Body of pancreas (tissue), 4 donors: ENCODE data around the gene C3orf85.

Experiments
- POLR2A ChIP-seq, 3 donors: fragments of 450-650 bp; IDR thresholded peaks; one replicate each; pipeline ENCODE4 v1.6.1; 2016; ENCODE audit warnings: antibody characterized with exemption in 3 of 3, mild to moderate bottlenecking in 2 of 3
- TF ChIP-seq, protein P1 (sequence below), 7 experiments: fragments of 450-650 bp in 4 of 7; fragments of 200-600 bp in 3 of 7; sonication (generic) in 3 of 7; IDR thresholded peaks; one replicate each; pipeline ENCODE4 v1.5.1; 2016 to 2019; ENCODE audit warnings: antibody characterized with exemption in 7 of 7

GRCh38 chr3:109140318-109140717, 3.8 kb downstream of the C3orf85 start:
- TF ChIP-seq, protein P1, sequence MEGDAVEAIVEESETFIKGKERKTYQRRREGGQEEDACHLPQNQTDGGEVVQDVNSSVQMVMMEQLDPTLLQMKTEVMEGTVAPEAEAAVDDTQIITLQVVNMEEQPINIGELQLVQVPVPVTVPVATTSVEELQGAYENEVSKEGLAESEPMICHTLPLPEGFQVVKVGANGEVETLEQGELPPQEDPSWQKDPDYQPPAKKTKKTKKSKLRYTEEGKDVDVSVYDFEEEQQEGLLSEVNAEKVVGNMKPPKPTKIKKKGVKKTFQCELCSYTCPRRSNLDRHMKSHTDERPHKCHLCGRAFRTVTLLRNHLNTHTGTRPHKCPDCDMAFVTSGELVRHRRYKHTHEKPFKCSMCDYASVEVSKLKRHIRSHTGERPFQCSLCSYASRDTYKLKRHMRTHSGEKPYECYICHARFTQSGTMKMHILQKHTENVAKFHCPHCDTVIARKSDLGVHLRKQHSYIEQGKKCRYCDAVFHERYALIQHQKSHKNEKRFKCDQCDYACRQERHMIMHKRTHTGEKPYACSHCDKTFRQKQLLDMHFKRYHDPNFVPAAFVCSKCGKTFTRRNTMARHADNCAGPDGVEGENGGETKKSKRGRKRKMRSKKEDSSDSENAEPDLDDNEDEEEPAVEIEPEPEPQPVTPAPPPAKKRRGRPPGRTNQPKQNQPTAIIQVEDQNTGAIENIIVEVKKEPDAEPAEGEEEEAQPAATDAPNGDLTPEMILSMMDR (IDR thresholded peaks at IDR 0.05), result no peak
- TF ChIP-seq POLR2A (IDR thresholded peaks at IDR 0.05), result no peak
